Gastroesophageal sphincter (tissue), 4 donors: Measurements from ENCODE around the gene TLK2. TPM values are rescaled to one million over a fixed set of nuclear protein-coding genes. Genes with fewer than 3 reads are reported as not detected.

Experiments
- ATAC-seq: fragments of 150-250 bp; one replicate; pipeline ENCODE4 v1.9.1; 2016; ENCODE audit warnings: mild to moderate bottlenecking, moderate library complexity
- H3K27ac ChIP-seq, 4 donors: fragments of 200-600 bp; sonication (generic) in 3 of 4; 1 replicate in 3 of 4; 2 replicates in 1 of 4; pipeline ENCODE4 v1.5.1; 2016 to 2019
- H3K27me3 ChIP-seq: fragments of 200-600 bp; sonication (generic); one replicate; pipeline ENCODE4 v1.5.1; 2019
- H3K36me3 ChIP-seq, 2 donors: fragments of 200-600 bp; sonication (generic); one replicate each; pipeline ENCODE4 v1.5.1; 2019; ENCODE audit warnings: control low read depth in 1 of 2
- H3K4me1 ChIP-seq, 3 donors: fragments of 200-600 bp; sonication (generic); 1 replicate in 2 of 3; 2 replicates in 1 of 3; pipeline ENCODE4 v1.5.1; 2016 to 2019; ENCODE audit warnings: control low read depth in 2 of 3
- H3K4me3 ChIP-seq, 2 donors: fragments of 200-600 bp; sonication (generic); one replicate each; pipeline ENCODE4 v1.5.1; 2019; ENCODE audit warnings: mild to moderate bottlenecking in 1 of 2, moderate library complexity in 1 of 2
- H3K9me3 ChIP-seq, 3 donors: fragments of 200-600 bp; sonication (generic); one replicate each; pipeline ENCODE4 v1.5.1; 2017 to 2019; ENCODE audit warnings: control low read depth in 2 of 3
- EP300 ChIP-seq: sonication (generic); formaldehyde crosslinking; IDR thresholded peaks from one replicate; pipeline ENCODE4 v1.6.1; 2017; ENCODE audit warnings: antibody characterized with exemption, mild to moderate bottlenecking
- POLR2A ChIP-seq, 2 donors: fragments of 450-650 bp; IDR thresholded peaks; one replicate each; pipeline ENCODE4 v1.6.1; 2017; ENCODE audit warnings: antibody characterized with exemption in 2 of 2, mild to moderate bottlenecking in 2 of 2, moderate library complexity in 1 of 2
- POLR2AphosphoS5 ChIP-seq: sonication (generic); formaldehyde crosslinking; IDR thresholded peaks from one replicate; pipeline ENCODE4 v1.6.1; 2017; ENCODE audit warnings: antibody characterized with exemption
- WGBS, 2 donors: methylation state at CpG; one replicate each; pipeline ENCODE4 v1.1.5; 2018; ENCODE audit warnings: low coverage in 1 of 2; 5-methylcytosine and 5-hydroxymethylcytosine counted together
- small RNA-seq, 4 donors: library from RNA; depleted of rRNA; stranded (forward); fragments of <200 nt; gene quantifications; one replicate each; pipeline ENCODE3, GENCODE V24; 2016
- total RNA-seq, 4 donors: library from RNA; depleted of rRNA; stranded (reverse); fragments of >200 nt; gene quantifications; one replicate each; pipeline ENCODE4 v1.1.0, GENCODE V29; 2016
- TF ChIP-seq, protein P1 (sequence below), 4 experiments: fragments of 200-600 bp in 2 of 4; fragments of 450-650 bp in 2 of 4; sonication (generic) in 1 of 4; IDR thresholded peaks; one replicate each; pipeline ENCODE4 v1.5.1; 2017 to 2019; ENCODE audit warnings: antibody characterized with exemption in 4 of 4, mild to moderate bottlenecking in 2 of 4, moderate library complexity in 2 of 4

Gene TLK2
- total RNA-seq, 4 donors from 2014 or later: 42.7 to 69.4 (median 51.3) TPM

DNA sequence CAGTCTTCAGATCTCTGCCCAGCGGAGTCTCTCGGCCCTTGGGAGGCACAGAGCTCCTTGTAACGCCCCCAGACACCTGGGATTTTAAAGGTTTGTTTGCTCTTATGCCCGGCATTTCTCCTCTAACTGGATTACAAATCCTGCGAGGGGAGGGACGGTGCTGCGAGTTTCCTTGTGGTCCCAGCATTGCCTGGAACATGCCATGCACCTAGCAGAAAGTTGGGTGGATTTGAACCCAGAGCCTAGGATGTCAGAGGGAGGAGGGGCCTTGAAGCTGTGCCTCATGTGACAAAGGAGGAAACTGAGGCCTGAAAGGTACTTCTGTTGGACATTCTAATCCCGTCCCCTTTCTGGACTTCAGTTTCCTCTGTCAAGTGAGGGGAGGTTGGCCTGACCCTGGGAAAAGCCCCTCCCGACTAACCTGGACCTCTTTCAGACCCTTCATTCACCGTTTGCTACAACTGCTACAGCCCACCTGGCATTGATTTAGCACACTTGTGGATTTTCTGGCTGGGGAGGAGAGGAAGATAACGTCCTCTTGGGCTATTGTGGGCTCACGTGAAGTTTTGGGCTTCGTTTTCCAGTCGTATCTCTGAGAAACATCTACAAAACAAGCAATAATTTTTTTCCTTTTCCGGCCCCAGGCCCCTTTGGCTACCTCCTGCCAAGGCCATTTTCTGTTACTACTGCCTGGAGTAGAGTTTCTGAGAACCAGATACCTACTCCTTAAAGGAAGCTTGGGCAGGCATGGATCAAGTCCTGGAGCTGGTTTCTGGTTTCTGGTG, 179.7 kb downstream of the TLK2 start:
- H3K27me3 ChIP-seq: peaks cover 11% of the 10 kb centered on the region
- no peak overlapping the region for H3K4me3 ChIP-seq
- WGBS, 2 donors: 80 to 83% methylated on average over 8 to 13 of the region's 15 CpGs
- H3K9me3 ChIP-seq: peaks cover 0 to 19% (median 0%) of the 10 kb centered on the region in 3 donors
- no peaks in the 10 kb centered on the region for H3K36me3 ChIP-seq
- peaks cover 0 to 13% (median 11%) of the 10 kb centered on the region in 3 donors for H3K4me1 ChIP-seq
- H3K27ac ChIP-seq: no peak overlapping the region
- no peak for ATAC-seq
- TF ChIP-seq POLR2AphosphoS5 (no peak), EP300 (no peak), POLR2A (IDR thresholded peaks at IDR 0.05) (no peak)
- TF ChIP-seq, protein P1, sequence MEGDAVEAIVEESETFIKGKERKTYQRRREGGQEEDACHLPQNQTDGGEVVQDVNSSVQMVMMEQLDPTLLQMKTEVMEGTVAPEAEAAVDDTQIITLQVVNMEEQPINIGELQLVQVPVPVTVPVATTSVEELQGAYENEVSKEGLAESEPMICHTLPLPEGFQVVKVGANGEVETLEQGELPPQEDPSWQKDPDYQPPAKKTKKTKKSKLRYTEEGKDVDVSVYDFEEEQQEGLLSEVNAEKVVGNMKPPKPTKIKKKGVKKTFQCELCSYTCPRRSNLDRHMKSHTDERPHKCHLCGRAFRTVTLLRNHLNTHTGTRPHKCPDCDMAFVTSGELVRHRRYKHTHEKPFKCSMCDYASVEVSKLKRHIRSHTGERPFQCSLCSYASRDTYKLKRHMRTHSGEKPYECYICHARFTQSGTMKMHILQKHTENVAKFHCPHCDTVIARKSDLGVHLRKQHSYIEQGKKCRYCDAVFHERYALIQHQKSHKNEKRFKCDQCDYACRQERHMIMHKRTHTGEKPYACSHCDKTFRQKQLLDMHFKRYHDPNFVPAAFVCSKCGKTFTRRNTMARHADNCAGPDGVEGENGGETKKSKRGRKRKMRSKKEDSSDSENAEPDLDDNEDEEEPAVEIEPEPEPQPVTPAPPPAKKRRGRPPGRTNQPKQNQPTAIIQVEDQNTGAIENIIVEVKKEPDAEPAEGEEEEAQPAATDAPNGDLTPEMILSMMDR (IDR thresholded peaks at IDR 0.05): no peak

DNA sequence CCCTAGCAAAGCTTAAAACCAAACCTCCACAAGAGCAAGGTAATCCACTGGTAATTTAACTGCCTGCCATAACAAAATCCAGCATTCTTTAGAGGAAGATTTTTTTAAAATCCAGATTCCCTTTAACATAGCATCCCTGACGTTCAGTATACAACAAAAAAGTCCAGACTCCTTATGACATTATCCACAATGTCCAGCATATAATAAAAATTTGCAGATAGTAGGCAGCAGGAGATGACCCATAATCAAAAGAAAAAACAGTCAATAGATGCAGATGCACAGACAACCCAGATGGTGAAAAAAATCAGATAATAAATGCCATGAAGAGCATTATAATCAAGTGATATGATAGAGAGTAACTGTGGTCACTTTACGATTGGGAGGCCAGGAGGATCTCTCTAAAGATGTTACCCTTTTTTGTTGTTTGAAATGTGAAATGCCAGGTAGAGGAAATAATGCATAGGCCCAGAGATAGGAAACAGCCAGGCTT, 182.0 kb downstream of the TLK2 start:
- H3K36me3 ChIP-seq: no peaks in the 10 kb centered on the region
- no peak for TF ChIP-seq POLR2AphosphoS5
- no peak for TF ChIP-seq EP300
- TF ChIP-seq, protein P1 (IDR thresholded peaks at IDR 0.05): no peak
- no peak for TF ChIP-seq POLR2A (IDR thresholded peaks at IDR 0.05)
- no peak overlapping the region for H3K27ac ChIP-seq
- WGBS, 2 donors: 92 to 100% methylated on average over 2 of the region's 2 CpGs
- H3K27me3 ChIP-seq: no peaks in the 10 kb centered on the region
- no peak overlapping the region for H3K4me3 ChIP-seq
- H3K9me3 ChIP-seq: peaks cover 0 to 19% (median 0%) of the 10 kb centered on the region in 3 donors
- no peaks in the 10 kb centered on the region for H3K4me1 ChIP-seq
- no peak for ATAC-seq

DNA sequence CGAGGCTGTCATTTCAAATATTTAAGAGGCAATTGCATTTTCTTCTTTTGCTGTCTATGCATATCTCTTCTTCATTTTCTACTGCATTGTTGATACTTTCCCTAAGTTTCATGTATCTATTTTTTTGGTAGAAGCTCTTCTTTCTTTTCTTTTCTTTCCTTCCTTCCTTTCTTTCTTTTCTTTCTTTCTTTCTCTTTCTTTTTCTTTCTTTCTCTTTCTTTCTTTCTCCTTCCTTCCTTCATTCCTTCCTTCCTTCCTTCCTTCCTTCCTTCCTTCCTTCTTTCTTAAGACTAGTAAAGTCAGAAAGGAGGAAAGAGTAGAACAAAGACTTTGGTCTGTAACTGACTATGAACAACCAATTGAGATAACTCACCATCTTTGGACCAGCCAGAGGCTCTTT, 182.7 kb downstream of the TLK2 start:
- no peaks in the 10 kb centered on the region for H3K4me1 ChIP-seq
- no peaks in the 10 kb centered on the region for H3K27me3 ChIP-seq
- H3K36me3 ChIP-seq: no peaks in the 10 kb centered on the region
- TF ChIP-seq, protein P1 (IDR thresholded peaks at IDR 0.05): no peak
- no peak for TF ChIP-seq POLR2A (IDR thresholded peaks at IDR 0.05)
- TF ChIP-seq POLR2AphosphoS5: no peak
- no peak for TF ChIP-seq EP300
- no peak for ATAC-seq
- 92 to 100% methylated on average over 1 of the region's 1 CpG for WGBS, 2 donors
- H3K9me3 ChIP-seq: peaks cover 0 to 19% (median 0%) of the 10 kb centered on the region in 3 donors
- no peak overlapping the region for H3K4me3 ChIP-seq
- no peak overlapping the region for H3K27ac ChIP-seq

DNA sequence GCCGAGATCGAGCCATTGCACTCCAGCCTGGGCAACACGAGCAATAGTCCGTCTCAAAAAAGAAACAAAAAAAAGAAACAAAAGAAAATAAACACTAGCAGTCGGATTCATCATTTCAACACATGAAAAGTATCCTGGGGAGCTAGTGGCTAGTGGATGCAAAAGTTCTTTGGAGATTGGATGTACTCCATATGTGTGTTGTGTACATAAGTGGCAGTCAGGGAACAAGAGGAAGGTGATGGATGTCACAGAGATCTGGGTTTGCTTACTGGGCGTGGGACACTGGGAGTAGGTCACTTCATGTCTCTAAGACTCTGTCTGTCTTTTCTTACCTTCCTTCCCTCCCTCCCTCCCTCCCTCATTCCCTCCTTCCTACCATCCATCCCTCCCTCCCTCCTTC, 184.2 kb downstream of the TLK2 start:
- H3K27me3 ChIP-seq: no peaks in the 10 kb centered on the region
- no peak for ATAC-seq
- no peaks in the 10 kb centered on the region for H3K36me3 ChIP-seq
- H3K4me3 ChIP-seq: no peak overlapping the region
- H3K4me1 ChIP-seq: no peaks in the 10 kb centered on the region
- 64 to 92% methylated on average over 4 to 6 of the region's 6 CpGs for WGBS, 2 donors
- peaks cover 0 to 19% (median 0%) of the 10 kb centered on the region in 3 donors for H3K9me3 ChIP-seq
- TF ChIP-seq POLR2A (IDR thresholded peaks at IDR 0.05): no peak
- no peak for TF ChIP-seq POLR2AphosphoS5
- TF ChIP-seq, protein P1 (IDR thresholded peaks at IDR 0.05): no peak
- TF ChIP-seq EP300: no peak
- no peak overlapping the region for H3K27ac ChIP-seq

Small RNA genes within 50 kb of the gene (small RNA-seq; reads per million reads assigned to genes)
- gene RF00019: 0 reads per million in 4 donors

Other genes with a start within 250 kb of the TLK2 start
- not detected for gene EFCAB3, start 98.3 kb upstream of the TLK2 start, total RNA-seq
- 10 to 100 TPM; 12.1 to 18.2 (median 15.9) TPM for gene METTL2A, start 54.9 kb upstream of the TLK2 start, total RNA-seq
- gene MRC2, start 148.8 kb downstream of the TLK2 start, total RNA-seq: 10 to 100 TPM; 23.3 to 59.8 (median 39.9) TPM